Measurements from ENCODE around the gene ROR2.
A peak's percentile ranks its signal among the peaks of the same experiment; 100 is the strongest.

DNA sequence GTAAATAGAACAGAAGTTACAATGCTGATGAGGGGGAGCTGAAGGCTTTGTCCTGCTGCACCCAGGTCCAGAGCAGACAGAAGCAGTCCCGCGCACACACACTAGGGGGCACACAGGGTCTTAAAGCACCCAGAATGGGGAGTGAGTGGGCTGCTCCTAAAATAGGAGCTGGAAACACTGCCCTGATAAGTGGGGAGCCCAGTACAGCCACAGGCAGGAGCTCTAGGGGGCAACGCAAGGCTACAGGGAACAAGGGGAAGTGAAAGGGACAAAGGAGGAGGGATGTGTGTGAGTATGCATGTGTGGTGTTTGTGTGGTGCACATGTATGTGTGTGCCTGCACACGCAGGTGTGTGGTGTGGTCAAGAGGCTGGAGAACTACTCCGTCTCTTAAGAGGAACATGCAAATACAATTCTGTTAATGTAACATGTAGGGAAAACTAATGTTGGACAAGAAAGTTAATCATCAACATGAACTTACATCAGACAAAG lies 191.5 kb downstream of the ROR2 start:
- TF ChIP-seq POLR2AphosphoS5 (IDR thresholded peaks at IDR 0.05; ENCODE audit: low read depth, low read length) (no peak), POLR2A (IDR thresholded peaks at IDR 0.05; ENCODE audit: low read depth, low read length) (no peak), SPI1 (IDR thresholded peaks at IDR 0.05; ENCODE audit: low read depth, low read length) (peak; percentile 54), TAF1 (IDR thresholded peaks at IDR 0.05; ENCODE audit: low read depth, low read length) (no peak)
